Endothelial cell of umbilical vein (primary cell): Measurements from ENCODE around the gene FBXL3. TPM values are rescaled to one million over a fixed set of nuclear protein-coding genes. Genes with fewer than 3 reads are reported as not detected.

Experiments used
- BruUV-seq: library from RNA; stranded (reverse); fragments of 400-500 nt; replicated peaks from 2 replicates; lab custom pipeline; 2021; lab: Mats Ljungman, UMichigan
- CTCF ChIA-PET: fragments of 300-600, 350-600 bp; sonication (Branson Sonifier 250); formaldehyde crosslinking; loops from one replicate; lab custom pipeline; 2021; ENCODE audit warnings: antibody characterized with exemption, inconsistent platforms; lab: Charles Lee
- POLR2A ChIA-PET: fragments of 300-600, 350-600 bp; sonication (Branson Sonifier 250); formaldehyde crosslinking; loops from one replicate; lab custom pipeline; 2021; ENCODE audit warnings: antibody characterized with exemption, inconsistent platforms; lab: Charles Lee
- DNase-seq: peaks from one replicate; pipeline ENCODE4 v3.0.0-alpha.2; 2011; ENCODE audit warnings: low read depth, low spot score
- FAIRE-seq: peaks from 2 replicates; lab custom pipeline; 2011; peaks lifted over from hg19 to GRCh38; lab: Jason Lieb, UNC
- H2AFZ ChIP-seq: 2 replicates; pipeline ENCODE4 v1.6.0; 2012; ENCODE audit warnings: low read depth, low read length, control low read depth, inconsistent platforms
- H3K27ac ChIP-seq: 2 replicates; pipeline ENCODE4 v1.5.1; 2011; ENCODE audit warnings: low read depth, mild to moderate bottlenecking, control low read depth, low read length, moderate library complexity; ENCODE audit not compliant: insufficient read depth
- H3K27me3 ChIP-seq, 2 experiments: 2 replicates each; pipeline versions ENCODE4 v1.6.0 to v1.6.1; 2011; ENCODE audit warnings: low read length in 2 of 2, mixed read lengths in 1 of 2; ENCODE audit not compliant: control insufficient read depth in 2 of 2, insufficient read depth in 2 of 2
- H3K36me3 ChIP-seq, 2 experiments: 2 replicates in 1 of 2; 3 replicates in 1 of 2; pipeline ENCODE4 v1.5.1; 2011; ENCODE audit warnings: low read length in 2 of 2, mild to moderate bottlenecking in 1 of 2, moderate library complexity in 1 of 2; ENCODE audit not compliant: control insufficient read depth in 2 of 2, insufficient read depth in 2 of 2; ENCODE audit errors: extremely low read depth in 1 of 2
- H3K4me1 ChIP-seq: 3 replicates; pipeline ENCODE4 v1.5.1; 2011; ENCODE audit warnings: mild to moderate bottlenecking, low read length; ENCODE audit not compliant: control insufficient read depth, insufficient read depth; ENCODE audit errors: extremely low read depth
- H3K4me2 ChIP-seq: 2 replicates; pipeline ENCODE4 v1.6.1; 2011; ENCODE audit warnings: low read length, control low read depth, mixed read lengths; ENCODE audit not compliant: insufficient read depth
- H3K4me3 ChIP-seq, 3 experiments: fragments of 200-600 bp in 1 of 3; sonication (generic), shearing (Covaris generic) in 1 of 3; replicated peaks in 1 of 3; 2 replicates each; pipeline ENCODE4 v1.5.1; 2011 to 2016; ENCODE audit warnings: control low read depth in 3 of 3, low read length in 3 of 3, mild to moderate bottlenecking in 2 of 3, inconsistent platforms in 1 of 3, low read depth in 1 of 3, moderate library complexity in 1 of 3; ENCODE audit not compliant: insufficient read depth in 1 of 3
- H3K79me2 ChIP-seq: 2 replicates; pipeline ENCODE4 v1.6.0; 2012; ENCODE audit warnings: low read length, inconsistent platforms; ENCODE audit not compliant: control insufficient read depth, insufficient read depth
- H3K9ac ChIP-seq: replicated peaks from 2 replicates; pipeline ENCODE3; 2011; ENCODE audit warnings: low read length, control low read depth; ENCODE audit not compliant: insufficient read depth; ENCODE audit errors: extremely low read depth
- H3K9me1 ChIP-seq: replicated peaks from 3 replicates; pipeline ENCODE4 v1.6.0; 2011; ENCODE audit warnings: mild to moderate bottlenecking, low read length; ENCODE audit not compliant: control insufficient read depth, insufficient read depth; ENCODE audit errors: extremely low read depth
- H3K9me3 ChIP-seq: replicated peaks from 2 replicates; pipeline ENCODE4 v1.5.1; 2012; ENCODE audit warnings: low read length, inconsistent platforms; ENCODE audit not compliant: control insufficient read depth, insufficient read depth
- H4K20me1 ChIP-seq: replicated peaks from 2 replicates; pipeline ENCODE3; 2011; ENCODE audit warnings: mild to moderate bottlenecking, low read length; ENCODE audit not compliant: control insufficient read depth, insufficient read depth; ENCODE audit errors: extremely low read depth
- CTCF ChIP-seq, 2 donors: IDR thresholded peaks; 1 replicate in 1 of 2; 2 replicates in 1 of 2; pipeline ENCODE4 v1.5.1; 2011; ENCODE audit warnings: low read length in 2 of 2, mild to moderate bottlenecking in 2 of 2, moderate library complexity in 2 of 2, control low read depth in 1 of 2, inconsistent platforms in 1 of 2, low read depth in 1 of 2; ENCODE audit not compliant: insufficient read depth in 1 of 2; ENCODE audit errors: extremely low read depth in 1 of 2
- EZH2 ChIP-seq: IDR thresholded peaks from 2 replicates; pipeline ENCODE4 v1.6.1; 2012; ENCODE audit warnings: borderline replicate concordance, low read depth, mild to moderate bottlenecking, moderate library complexity, low read length, inconsistent platforms; ENCODE audit not compliant: severe bottlenecking
- FOS ChIP-seq: IDR thresholded peaks from 2 replicates; pipeline ENCODE4 v1.6.1; 2011; ENCODE audit warnings: mild to moderate bottlenecking, low read length, moderate library complexity, borderline replicate concordance; ENCODE audit not compliant: insufficient read depth
- GATA2 ChIP-seq: IDR thresholded peaks from 2 replicates; pipeline ENCODE4 v1.7.0; 2011; ENCODE audit warnings: low read depth, mild to moderate bottlenecking, moderate library complexity, mixed read lengths, low read length; ENCODE audit not compliant: insufficient read length, insufficient read depth
- MYC ChIP-seq: IDR thresholded peaks from one replicate; pipeline ENCODE4 v1.6.1; 2011; ENCODE audit warnings: mild to moderate bottlenecking, low read depth, low read length
- dilution Hi-C: fragments of 300-500 bp; cut with MboI; formaldehyde crosslinking; loops from one replicate; pipeline ENCODE4 v1.15.0; 2019; ENCODE audit warnings: low sequenced_read_pairs; ENCODE audit not compliant: extremely low pct_ligation_motif_present
- intact Hi-C: fragments of 100-400 bp; cut with micrococcal nuclease; formaldehyde crosslinking; loops from one replicate; pipeline ENCODE4 v1.10.0; 2022
- polyA plus RNA-seq, 4 experiments: library from polyadenylated mRNA; depleted of rRNA in 3 of 4; stranded (reverse) in 3 of 4; unstranded in 1 of 4; fragments of >200 nt; gene quantifications; 2 replicates each; pipeline versions ENCODE4 v1.2.1 to v1.2.3, GENCODE V29; 2011 to 2012; ENCODE audit warnings: missing spikeins in 1 of 4
- total RNA-seq: library from RNA; stranded (reverse); gene quantifications from 2 replicates; pipeline ENCODE4 v1.2.3, GENCODE V29; 2021
- TF ChIP-seq, protein P1 (sequence below): IDR thresholded peaks from 2 replicates; pipeline ENCODE4 v1.6.1; 2011; ENCODE audit not compliant: insufficient read depth, insufficient read length

FBXL3 gene
- total and polyA plus RNA-seq, 2 donors (not counting 3 experiments of a cell fraction or from before 2014, with no cell fraction given), result 13.0 to 37.8 TPM

GRCh38 chr13:77065461-77066147, 38.6 kb upstream of the FBXL3 start:
- H3K36me3 ChIP-seq, result peaks cover 5 to 10% of the 10 kb centered on the region in 2 experiments
- dilution Hi-C loops, result no loop called here
- CTCF ChIA-PET, result interaction anchor here (1.4 to 1.7 kb wide), 3 partner anchors 8 to 413 kb away, joined by 4 to 7 read pairs (median 4); no protein-coding TSS in a partner anchor
- no peak overlapping the region for H3K4me2 ChIP-seq
- TF ChIP-seq, protein P1, sequence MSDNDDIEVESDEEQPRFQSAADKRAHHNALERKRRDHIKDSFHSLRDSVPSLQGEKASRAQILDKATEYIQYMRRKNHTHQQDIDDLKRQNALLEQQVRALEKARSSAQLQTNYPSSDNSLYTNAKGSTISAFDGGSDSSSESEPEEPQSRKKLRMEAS, result no peak
- TF ChIP-seq EZH2, result no peak
- no peak for TF ChIP-seq GATA2
- H3K27me3 ChIP-seq, result no peaks in the 10 kb centered on the region
- intact Hi-C loops, result no loop called here
- no peak overlapping the region for H2AFZ ChIP-seq
- POLR2A ChIA-PET, result interaction anchor here (0.6 kb wide), 1 partner anchor 1562 kb away, joined by 4 read pairs; no protein-coding TSS in a partner anchor
- no peaks in the 10 kb centered on the region for H4K20me1 ChIP-seq
- no TSS peak for BruUV-seq
- no peaks in the 10 kb centered on the region for H3K79me2 ChIP-seq
- FAIRE-seq, result no peak
- no peaks in the 10 kb centered on the region for H3K9me3 ChIP-seq
- peak; percentile 28 for DNase-seq
- H3K4me1 ChIP-seq, result peaks cover 6% of the 10 kb centered on the region
- no peaks in the 10 kb centered on the region for H3K9me1 ChIP-seq
- H3K4me3 ChIP-seq, result no peak overlapping the region
- no peak overlapping the region for H3K9ac ChIP-seq
- no peak overlapping the region for H3K27ac ChIP-seq

GRCh38 chr13:77062097-77062496, 35.1 kb upstream of the FBXL3 start:
- dilution Hi-C loops (no loop called here), intact Hi-C loops (no loop called here)
- H4K20me1 ChIP-seq, result no peaks in the 10 kb centered on the region
- POLR2A ChIA-PET, result interaction anchor here (0.5 kb wide), 1 partner anchor 9 kb away, joined by 5 read pairs; no protein-coding TSS in a partner anchor
- no peak overlapping the region for H3K4me3 ChIP-seq
- no TSS peak for BruUV-seq
- H2AFZ ChIP-seq, result no peak overlapping the region
- TF ChIP-seq GATA2 (peak; percentile 53), CTCF (IDR thresholded peaks at IDR 0.05; ENCODE audit: extremely low read depth in 1 of 2, insufficient read depth in 1 of 2, low read depth in 1 of 2, low read length in 2 of 2) (no peak), MYC (no peak), FOS (peak; percentile 49)
- peaks cover 3 to 8% of the 10 kb centered on the region in 2 experiments for H3K36me3 ChIP-seq
- DNase-seq (peak; percentile 13), FAIRE-seq (no peak)
- CTCF ChIA-PET, result interaction anchor here (0.8 to 1.0 kb wide), 2 partner anchors 27 to 417 kb away, joined by 3 to 4 read pairs; no protein-coding TSS in a partner anchor
- no peaks in the 10 kb centered on the region for H3K9me3 ChIP-seq
- H3K79me2 ChIP-seq, result no peaks in the 10 kb centered on the region
- no peak overlapping the region for H3K27ac ChIP-seq
- H3K9ac ChIP-seq, result no peak overlapping the region
- H3K4me1 ChIP-seq, result peaks cover 6% of the 10 kb centered on the region
- H3K4me2 ChIP-seq, result no peak overlapping the region
- H3K27me3 ChIP-seq, result no peaks in the 10 kb centered on the region
- no peaks in the 10 kb centered on the region for H3K9me1 ChIP-seq
